Lower leg skin (tissue), 4 donors: ENCODE data around the gene JMJD1C. TPM values are rescaled to one million over a fixed set of nuclear protein-coding genes. Genes with fewer than 3 reads are reported as not detected.

Experiments
- DNase-seq, 2 donors: peaks; one replicate each; pipeline ENCODE4 v3.0.0-alpha.2; 2019; ENCODE audit warnings: low spot score in 2 of 2
- H3K4me3 ChIP-seq: fragments of 200-600 bp; sonication (generic); 2 replicates; pipeline ENCODE4 v1.5.1; 2017; ENCODE audit warnings: mild to moderate bottlenecking, low read depth; ENCODE audit not compliant: poor library complexity, severe bottlenecking
- POLR2A ChIP-seq, 2 donors: fragments of 450-650 bp; IDR thresholded peaks; one replicate each; pipeline ENCODE4 v1.6.1; 2016 to 2017; ENCODE audit warnings: antibody characterized with exemption in 2 of 2, mild to moderate bottlenecking in 1 of 2, moderate library complexity in 1 of 2
- whole genome bisulfite sequencing, 2 donors: methylation state at CpG; one replicate each; pipeline ENCODE4 v1.1.5; 2018; 5-methylcytosine and 5-hydroxymethylcytosine counted together
- intact Hi-C: fragments of 100-400 bp; cut with DNase I; formaldehyde crosslinking; loops from one replicate; pipeline ENCODE4 v1.15.0; 2023; ENCODE audit warnings: low total_unique reads
- total RNA-seq, 4 donors: library from RNA; depleted of rRNA; stranded (reverse); fragments of >200 nt; gene quantifications; one replicate each; pipeline ENCODE4 v1.1.0, GENCODE V29; 2016
- TF ChIP-seq, protein P1 (sequence below), 3 donors: fragments of 450-650 bp; IDR thresholded peaks; one replicate each; pipeline ENCODE4 v1.5.1; 2016; ENCODE audit warnings: antibody characterized with exemption in 3 of 3, mild to moderate bottlenecking in 3 of 3, moderate library complexity in 2 of 3

Gene JMJD1C
- total RNA-seq, 4 donors from 2014 or later: 82.0 to 92.5 (median 84.9) TPM

DNA sequence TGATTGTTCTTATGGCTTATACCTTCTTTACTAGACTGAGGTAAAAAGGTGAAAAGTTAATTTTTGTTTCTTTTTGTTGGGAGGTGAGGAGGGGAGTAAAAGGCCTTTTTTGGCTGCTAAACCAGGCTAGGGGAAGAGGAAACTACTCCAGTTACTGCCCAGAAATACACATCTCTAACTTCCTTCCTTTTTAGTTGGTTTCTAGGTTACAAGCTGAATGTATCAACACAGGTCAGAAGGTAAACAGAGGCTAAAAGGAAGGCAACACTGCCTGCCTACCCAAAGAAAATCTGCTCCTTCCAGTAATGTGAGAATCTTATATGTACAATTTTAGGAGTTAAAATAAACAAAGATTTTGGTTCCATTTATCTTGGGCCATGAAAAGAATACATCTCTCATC, 192.2 kb downstream of the JMJD1C start:
- no peak for DNase-seq
- intact Hi-C loops: no loop called here
- H3K4me3 ChIP-seq: no peak overlapping the region
- TF ChIP-seq, protein P1, sequence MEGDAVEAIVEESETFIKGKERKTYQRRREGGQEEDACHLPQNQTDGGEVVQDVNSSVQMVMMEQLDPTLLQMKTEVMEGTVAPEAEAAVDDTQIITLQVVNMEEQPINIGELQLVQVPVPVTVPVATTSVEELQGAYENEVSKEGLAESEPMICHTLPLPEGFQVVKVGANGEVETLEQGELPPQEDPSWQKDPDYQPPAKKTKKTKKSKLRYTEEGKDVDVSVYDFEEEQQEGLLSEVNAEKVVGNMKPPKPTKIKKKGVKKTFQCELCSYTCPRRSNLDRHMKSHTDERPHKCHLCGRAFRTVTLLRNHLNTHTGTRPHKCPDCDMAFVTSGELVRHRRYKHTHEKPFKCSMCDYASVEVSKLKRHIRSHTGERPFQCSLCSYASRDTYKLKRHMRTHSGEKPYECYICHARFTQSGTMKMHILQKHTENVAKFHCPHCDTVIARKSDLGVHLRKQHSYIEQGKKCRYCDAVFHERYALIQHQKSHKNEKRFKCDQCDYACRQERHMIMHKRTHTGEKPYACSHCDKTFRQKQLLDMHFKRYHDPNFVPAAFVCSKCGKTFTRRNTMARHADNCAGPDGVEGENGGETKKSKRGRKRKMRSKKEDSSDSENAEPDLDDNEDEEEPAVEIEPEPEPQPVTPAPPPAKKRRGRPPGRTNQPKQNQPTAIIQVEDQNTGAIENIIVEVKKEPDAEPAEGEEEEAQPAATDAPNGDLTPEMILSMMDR (IDR thresholded peaks at IDR 0.05): no peak
- no peak for TF ChIP-seq POLR2A (IDR thresholded peaks at IDR 0.05)

DNA sequence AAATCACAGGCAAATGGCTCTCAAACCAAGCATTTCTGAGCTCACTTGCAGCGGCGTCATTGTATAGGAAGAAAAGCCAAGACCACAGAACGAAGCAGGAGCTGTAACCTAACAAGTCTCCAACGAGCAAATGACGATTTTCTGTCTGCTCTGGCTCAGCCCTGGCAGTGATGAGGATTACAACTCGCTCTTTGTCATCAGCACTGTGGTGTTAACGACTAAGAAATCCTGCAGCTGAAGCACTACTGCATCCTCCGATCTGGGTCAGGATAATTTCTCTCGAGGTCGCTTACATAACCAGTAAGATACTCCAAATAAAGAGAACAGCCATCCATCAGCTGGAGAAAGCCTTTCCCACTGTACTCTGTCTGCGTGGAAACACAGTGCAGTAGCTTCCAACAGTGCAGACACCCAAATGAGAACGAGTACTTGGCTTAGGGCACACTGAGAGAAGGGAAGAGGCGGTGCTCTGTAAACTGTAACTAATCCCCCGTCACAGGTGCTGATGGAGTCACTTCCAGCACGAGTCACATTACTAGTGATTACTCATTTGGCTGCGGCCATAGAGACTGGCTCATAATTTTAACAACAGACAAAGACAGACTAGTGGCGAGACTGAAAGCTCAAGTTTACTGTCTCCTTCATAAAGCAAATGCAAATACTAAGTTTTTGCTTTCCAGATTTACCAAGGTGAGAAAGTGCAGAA, 196.8 kb downstream of the JMJD1C start:
- 0 to 1% methylated on average over 17 of the region's 17 CpGs for WGBS, 2 donors
- peak overlapping the region; percentile 24 for H3K4me3 ChIP-seq
- intact Hi-C loops: no loop called here
- peak; percentile 96 for DNase-seq
- TF ChIP-seq, protein P1 (IDR thresholded peaks at IDR 0.05): no peak
- TF ChIP-seq POLR2A (IDR thresholded peaks at IDR 0.05): no peak

DNA sequence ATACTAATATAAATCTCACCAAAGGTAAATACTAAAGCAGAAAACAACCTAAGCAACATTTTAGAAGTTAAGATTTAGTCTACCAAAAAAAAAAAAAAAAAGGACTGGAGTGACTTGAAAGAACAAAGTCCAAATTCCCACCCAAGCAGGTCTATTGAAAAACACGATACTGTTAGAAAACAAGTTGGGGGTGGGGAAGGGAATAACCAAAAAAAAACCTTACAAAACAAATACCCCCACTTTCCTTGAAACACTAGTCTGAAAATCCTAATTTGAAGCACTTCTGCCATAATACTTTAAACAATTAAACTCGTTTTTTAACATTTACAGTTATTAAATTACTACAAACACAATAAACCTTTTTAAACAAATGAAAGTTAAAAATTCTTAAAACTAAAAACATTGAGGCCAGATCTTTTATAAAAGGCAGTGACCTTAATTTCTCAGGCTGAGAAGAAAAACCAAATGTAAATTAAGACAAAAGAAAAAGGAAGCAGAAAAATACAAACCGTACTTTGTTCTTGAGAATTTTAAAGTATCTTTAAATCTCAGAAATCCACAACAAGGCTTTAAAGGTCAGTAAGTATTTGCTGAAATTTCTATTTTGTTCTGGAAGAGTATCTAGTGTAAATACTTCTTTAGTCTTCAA, 197.5 kb downstream of the JMJD1C start:
- DNase-seq: no peak
- WGBS, 2 donors: 1% methylated on average over 3 of the region's 3 CpGs
- TF ChIP-seq, protein P1 (IDR thresholded peaks at IDR 0.05): no peak
- no peak for TF ChIP-seq POLR2A (IDR thresholded peaks at IDR 0.05)
- H3K4me3 ChIP-seq: peak overlapping the region; percentile 24
- intact Hi-C loops: no loop called here

DNA sequence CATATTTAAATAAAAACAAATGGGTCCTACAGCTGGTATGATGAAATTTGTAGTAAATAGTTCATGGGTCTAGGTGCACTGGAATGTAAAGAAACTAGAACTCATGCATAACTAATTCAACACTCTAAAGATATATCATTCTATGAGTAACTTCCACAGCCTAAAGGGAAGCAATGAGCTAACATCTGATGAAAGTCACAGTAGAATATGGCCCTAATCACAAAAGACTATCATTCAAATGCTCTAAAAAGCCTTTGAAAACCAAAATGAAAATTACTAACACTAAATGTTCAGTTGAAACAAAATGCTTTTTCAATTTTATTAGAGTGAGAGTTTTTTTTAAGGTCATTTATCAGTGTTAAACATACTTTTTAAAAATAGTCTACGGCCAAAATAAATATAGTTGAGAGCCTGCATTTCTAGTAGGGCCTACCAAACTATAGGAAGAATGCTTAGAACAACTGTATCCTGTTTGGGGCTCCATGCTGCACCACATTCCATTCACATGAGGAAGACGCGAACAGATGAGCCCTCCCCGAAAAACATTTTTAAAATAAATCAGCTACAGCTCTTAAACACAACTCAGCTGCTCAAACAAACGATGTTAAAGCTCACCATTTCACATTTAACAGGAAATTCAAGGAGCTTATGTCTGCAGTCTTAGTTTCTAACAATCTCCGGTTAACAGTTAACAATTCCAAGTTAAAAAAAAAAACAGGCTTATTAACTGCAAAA, 198.2 kb downstream of the JMJD1C start:
- DNase-seq: no peak
- no peak for TF ChIP-seq POLR2A (IDR thresholded peaks at IDR 0.05)
- TF ChIP-seq, protein P1 (IDR thresholded peaks at IDR 0.05): no peak
- 0% methylated on average over 6 of the region's 6 CpGs for WGBS, 2 donors
- intact Hi-C loops: no loop called here
- H3K4me3 ChIP-seq: peak overlapping the region; percentile 24

DNA sequence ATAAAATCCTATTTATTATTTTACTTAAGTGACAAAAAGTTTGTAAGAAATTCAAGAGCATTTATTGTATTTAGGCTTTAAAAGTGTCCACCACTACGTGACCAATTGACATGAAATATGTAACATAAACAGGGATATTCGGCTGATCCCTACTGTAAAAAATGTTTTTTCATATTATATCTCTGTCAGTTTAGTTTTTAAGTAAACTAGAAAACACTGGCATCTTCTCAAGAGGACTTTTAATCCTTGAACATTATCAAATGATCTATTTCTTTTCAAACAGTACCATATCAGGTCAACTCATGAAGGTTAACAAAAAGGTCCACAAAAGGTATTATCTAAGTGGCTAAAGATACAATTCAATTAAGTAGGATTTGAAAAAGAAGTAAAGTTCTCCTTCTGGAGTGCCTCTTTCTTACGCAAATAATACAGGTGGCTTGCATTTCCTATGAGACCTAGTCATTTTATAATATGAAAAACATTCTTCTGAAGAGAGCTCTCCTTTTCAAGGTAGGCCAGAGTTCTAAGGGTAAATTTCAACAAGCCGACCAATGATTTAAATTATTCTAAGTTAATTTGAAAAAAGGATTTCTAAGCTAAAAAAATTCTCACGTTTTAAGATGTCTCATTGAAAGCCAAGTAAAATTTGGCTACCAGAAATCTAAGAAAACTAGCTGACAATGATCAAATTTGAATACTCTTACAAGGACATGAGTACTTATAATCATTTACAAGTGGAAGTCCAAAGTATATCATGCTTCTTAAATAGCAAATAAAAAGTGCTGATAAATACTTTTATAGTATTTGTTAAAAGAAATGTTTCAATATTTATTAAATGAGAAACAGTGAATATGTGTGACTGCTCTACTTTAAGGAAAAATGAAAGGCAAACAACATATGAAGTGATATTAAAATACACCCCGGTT, 199.1 kb downstream of the JMJD1C start:
- no peak overlapping the region for H3K4me3 ChIP-seq
- TF ChIP-seq, protein P1 (IDR thresholded peaks at IDR 0.05): no peak
- TF ChIP-seq POLR2A (IDR thresholded peaks at IDR 0.05): no peak
- 6% methylated on average over 6 of the region's 6 CpGs for WGBS, 2 donors
- no peak for DNase-seq
- intact Hi-C loops: no loop called here
